HuH-7 (cell line): ENCODE results near the gene ALK.
A peak's percentile ranks its signal among the peaks of the same experiment; 100 is the strongest.

Experiments
- DNase-seq: peaks from one replicate; pipeline ENCODE4 v3.0.0; 2011; ENCODE audit warnings: low spot score

Gene ALK

DNA sequence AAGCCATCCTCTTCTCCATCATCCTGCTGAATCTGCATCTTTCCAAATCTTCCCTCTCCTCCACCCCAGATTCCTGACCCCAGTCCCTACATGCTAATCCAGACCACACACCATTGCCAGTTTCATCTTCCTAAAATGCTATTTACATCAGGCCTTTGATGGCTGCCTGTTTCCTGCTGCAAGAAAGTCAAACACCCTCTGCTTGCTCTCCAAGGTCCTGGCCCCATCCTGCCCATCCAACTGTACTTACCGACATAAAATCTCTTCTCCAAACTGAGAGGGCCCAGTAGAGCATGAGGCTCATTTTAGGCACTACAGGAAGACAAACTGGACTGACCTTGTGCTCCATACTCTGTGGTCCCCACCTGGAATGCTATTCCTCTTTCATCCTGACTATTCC lies 19.0 kb downstream of the ALK start:
- DNase-seq: no peak

DNA sequence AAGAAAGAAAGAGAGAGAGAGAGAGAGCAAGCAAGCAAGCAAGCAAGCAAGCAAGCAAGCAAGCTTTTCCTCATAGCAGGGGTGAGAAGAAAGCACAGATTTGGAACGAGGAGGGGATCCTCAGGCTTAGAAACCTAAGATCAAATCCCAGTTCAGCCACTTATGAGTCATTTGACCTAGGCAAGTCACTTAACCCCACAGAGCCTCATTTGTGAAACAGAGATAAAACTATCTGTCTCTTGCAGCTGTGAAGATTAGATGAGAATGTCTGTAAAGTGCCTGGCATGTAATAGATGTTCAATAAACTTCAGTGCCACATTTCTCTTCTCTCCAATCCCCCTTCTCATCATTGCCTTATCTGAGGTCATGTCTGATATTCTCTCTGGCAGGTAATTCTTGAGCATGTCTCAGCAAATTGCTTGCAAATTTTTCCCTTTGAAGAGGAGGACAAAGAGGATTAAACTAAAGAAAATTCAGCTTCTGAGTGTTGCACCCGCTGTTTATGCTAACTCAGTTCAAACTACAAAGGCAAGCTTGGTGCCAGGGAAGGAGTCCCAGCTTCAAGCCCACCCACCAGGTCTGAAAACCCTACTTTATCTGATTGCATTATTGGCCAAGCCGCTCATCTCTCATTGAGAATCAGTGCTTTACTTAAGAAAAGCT lies 20.3 kb downstream of the ALK start:
- DNase-seq: no peak

- DNase-seq: no peak
Measured at GRCh38 chr2:29898999-29899398, 22.4 kb downstream of the ALK start.

GRCh38 chr2:29894822-29895614 lies 26.4 kb downstream of the ALK start:
- no peak for DNase-seq

- DNase-seq: no peak
Measured at GRCh38 chr2:29892585-29893259, 28.7 kb downstream of the ALK start.

DNA sequence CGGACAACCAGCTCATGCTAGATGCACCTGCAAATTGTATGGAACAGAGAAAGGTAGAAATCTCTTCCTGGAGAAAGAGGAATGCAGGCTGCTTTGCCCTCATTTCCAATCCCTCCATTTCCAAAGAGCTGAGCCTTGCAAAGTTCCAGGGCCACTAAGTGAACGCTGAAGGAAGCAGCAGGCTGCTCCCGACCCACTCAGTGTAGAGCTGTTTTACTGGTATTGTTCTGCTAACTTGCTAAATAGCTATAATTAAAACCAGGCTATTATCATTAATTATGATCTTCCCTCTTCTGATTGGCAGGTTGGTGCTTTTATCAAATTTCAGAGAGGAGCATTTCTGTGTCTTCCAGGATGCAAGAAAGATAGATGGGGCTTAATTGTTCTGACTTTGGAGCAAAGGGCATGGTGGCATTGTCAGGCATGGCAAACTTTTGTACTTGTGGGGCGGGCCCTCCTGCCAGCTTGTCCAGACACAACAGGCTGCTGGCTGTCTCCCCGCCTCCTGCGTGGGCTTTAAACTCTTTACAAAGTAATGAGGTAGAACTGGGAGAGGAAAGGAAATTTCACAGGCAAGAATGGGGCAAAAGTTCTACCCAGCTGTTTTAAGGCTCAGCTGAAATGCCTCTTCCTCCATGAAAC lies 40.2 kb downstream of the ALK start:
- no peak for DNase-seq

GRCh38 chr2:29880084-29880483 lies 41.3 kb downstream of the ALK start:
- no peak for DNase-seq

DNA sequence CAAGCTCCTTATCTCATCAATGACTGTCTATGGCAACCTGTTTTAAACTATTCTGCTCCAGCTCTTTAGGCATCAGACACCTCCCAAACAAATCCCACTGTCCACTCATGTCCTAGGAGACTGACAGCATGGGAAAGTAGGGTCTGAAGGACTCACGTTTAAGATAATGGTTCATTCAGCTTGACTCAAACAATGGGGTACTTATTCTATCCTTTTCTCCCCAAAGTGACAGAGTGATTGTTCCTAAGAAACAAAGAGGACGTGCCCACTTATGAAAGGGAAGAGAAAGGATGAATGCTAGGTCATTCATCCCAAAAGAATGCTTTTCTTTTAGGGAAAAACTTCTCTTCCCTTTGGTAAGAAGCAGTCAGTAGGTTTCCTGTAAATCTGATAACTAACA lies 41.9 kb downstream of the ALK start:
- no peak for DNase-seq

- no peak for DNase-seq
Measured at GRCh38 chr2:29878898-29879297, 42.5 kb downstream of the ALK start.

DNA sequence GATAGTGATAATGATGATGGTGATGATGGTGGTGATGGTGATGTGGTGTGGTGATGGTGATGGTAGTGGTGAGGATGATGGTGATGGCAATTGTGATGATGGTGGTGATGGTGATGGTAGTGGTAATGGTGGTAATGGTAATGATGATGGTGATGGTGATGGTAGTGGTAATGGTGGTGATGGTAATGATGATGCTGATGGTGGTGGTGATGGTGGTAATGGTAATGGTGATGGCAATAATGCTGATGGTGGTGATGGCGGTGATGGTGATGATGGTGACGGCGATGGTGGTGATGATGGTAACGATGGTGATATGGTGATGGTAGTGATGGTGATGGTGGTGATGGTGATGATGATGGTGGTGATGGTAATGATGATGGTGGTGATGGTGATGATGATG lies 45.0 kb downstream of the ALK start:
- DNase-seq: no peak

DNA sequence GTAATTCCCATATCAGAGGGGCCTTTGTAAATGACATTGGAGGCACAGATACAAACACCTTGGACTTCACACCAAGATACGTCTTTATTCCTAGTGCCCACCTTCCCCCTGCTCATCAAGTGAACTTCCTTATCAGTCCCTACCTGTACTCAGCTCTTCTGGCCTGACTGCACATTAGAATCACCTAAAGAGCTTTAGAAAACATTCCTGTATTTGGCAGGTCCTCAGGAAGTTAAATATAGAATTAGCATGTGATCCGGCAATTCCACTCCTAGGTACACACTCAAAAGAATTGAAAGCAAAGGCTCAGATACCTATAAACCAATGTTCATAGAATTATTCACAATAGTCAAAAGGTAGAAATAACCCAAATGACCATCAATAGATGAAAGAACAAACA lies 46.6 kb downstream of the ALK start:
- no peak for DNase-seq

DNA sequence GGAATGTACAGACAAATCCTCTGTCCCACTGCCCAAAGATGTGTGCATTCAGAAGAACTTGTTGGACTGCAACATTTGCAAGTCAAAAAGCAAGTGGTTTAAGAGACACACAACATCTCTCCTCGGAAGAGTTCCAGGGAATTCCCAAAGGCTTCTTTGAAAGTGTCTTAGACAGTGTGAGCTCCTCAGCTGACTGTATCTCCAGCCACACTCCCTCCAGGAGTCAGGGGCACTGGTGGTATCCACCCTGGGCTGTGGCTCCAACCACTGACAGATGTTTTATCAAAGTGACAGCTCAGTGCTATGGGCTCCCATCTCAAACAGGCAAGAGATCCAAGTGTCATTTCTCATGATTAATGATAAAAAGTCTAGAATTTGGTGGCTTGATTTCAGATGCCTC lies 48.5 kb downstream of the ALK start:
- DNase-seq: no peak

DNA sequence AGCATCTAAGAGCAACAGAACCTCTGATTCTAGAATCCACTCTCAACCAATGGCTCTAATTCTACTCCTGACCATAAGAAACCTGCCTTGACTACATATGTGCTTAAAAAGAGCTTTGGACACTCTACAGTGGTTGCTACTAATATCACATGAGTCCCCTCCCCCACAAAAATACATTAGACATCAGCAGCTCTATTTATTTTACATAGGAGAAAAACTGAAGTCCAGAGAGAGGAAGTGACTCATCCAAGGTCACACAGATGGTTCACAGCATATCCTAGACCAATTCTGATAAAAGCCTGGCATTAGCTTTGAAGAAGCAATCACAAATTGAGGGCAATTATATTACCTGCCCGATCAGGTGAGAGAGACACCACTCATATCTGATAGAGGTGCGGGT lies 49.8 kb downstream of the ALK start:
- DNase-seq: no peak

DNA sequence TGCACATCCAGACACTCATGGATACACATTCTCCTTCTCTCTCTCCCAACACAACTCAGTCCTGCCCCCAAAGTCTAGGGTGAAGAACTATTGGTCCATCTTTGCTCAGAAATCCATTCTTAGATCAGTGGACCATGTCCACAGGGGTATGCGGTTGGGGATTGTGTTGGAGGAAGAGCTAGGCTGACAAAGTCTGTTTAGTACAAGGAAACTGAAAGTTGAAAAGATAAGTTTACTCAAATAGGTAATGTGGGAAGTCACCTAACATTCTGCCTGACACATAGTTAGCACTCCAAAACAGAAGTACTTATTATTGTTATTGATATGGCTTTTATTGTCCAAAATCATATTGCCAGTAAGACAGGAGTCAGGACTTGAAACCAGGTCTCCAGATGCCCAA lies 55.9 kb downstream of the ALK start:
- DNase-seq: no peak

DNA sequence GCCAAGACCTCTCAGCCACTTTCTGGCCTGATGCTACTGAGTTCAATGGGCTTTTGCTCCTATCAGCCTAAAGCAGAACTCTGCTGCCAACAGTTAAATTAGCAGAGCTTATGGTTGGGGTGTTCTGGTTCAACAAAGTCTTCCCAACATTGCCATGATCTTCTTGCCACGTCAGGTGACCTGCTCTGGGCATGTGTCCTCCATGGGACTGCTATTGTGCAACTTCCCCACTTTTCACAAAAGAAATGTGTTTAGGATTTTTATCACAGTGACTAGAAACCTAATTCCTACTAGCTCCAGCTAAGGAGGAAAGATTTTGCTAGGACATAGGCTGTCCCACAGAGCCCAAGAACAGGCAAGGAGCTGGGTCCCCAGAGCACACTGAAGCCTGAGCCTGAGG lies 56.4 kb downstream of the ALK start:
- no peak for DNase-seq

DNA sequence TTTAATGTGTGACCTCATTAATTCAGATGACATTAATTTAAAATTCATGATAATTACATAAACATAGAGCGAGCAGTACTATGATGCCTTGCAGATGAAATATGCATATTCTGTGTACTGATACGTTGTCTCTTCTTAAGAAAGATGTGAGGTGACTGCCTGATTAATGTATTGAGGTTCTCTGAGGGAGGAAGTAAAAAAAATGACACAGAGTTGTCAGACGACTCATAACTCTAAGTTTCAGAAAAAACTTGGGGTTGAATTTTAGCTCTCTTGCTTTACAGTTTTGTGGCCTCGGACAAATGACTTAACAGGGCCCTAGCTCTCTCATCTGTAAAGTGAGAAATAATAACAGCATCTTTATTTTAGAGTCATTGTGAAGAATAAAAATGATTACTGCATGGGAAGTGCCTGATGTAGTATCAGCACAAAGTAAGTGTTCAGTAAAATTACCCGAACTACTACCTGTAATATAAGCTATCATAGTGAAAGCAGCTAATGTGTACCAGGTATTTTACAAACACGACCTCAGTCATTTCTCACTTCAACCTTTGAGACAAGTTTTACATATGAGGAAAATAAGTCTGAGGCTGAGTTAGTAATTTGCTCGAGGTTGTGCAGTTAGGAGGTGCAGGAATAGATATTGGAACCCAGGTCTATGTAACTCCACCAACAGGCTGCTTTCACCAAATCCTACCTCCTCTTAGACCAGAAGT lies 65.3 kb downstream of the ALK start:
- DNase-seq: no peak

- DNase-seq: no peak
Measured at GRCh38 chr2:29850794-29851193, 70.6 kb downstream of the ALK start.

DNA sequence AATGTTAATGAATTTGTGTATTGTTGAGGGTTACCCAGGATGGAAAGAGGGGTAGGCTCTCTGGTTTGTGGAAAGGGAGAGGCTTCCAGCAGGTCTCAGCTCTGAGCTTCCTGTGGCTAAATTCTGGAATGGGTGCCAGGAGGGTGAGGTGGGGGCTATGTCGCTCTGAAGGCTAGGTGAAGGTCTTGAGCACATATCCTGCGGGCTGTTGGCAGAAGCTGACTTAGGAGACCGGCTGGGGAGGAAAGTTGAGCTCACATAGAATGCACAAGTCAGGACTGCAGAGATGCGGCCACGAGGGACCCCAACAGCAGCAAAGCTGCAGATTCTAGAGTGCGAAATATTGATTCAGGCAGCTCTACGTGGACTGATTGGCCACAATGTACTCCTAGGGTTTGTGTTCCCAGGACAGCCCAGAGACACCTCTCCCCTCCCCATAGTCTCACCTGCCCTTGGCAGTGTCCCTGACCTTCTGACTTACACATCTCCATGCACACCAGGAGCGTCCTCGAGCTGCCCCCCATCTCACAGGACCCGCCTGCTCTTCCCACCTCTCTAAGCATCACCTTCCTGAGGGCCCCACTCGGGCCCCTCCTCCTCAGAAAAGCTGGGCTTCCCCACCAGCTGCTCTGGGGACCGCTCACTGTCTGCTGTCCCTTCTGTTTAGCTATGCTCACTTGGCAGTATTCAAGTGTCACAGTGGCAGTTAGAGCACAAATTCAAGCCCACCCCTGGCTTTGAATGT lies 72.6 kb downstream of the ALK start:
- DNase-seq: no peak

- no peak for DNase-seq
Measured at GRCh38 chr2:29847886-29848285, 73.5 kb downstream of the ALK start.

DNA sequence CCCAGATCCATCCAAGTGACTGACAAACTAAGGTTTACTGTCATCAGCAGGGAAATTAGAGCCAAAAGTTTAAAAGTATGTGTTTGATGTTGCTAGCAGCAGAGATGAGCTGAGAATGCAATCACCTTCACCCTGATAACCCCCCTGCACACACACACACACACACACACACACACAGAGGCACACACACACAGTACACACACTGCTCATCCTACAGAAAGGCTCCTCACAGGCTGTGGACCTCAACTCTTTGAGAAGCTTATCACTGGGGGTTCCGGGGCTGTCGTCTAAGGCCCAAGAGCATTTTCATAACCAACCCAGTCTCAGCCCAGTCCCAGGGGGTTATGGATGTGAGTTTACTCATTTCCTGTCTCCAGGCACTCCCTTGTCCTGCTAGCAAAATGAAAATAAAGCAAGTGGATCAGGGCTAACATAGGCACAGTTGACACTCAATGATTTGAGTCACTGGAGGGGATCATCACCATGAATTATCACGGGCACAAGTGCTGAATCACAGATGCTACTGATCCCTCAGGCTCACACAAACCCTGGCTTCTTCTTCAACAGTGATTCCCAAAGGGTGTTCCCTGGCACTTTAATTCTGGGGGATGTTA lies 76.6 kb downstream of the ALK start:
- no peak for DNase-seq

- peak; percentile 22 for DNase-seq
Measured at GRCh38 chr2:29841386-29842004, 79.9 kb downstream of the ALK start.
